ENCODE results near the gene NUP93.

GRCh38 chr16:56814537-56815432 lies 84.9 kb downstream of the NUP93 start:
- TF ChIP-seq EZH2phosphoT487 (conservative IDR thresholded peaks at IDR 0.05; ENCODE audit: low read length) = no peak
- TF ChIP-seq, protein P1, sequence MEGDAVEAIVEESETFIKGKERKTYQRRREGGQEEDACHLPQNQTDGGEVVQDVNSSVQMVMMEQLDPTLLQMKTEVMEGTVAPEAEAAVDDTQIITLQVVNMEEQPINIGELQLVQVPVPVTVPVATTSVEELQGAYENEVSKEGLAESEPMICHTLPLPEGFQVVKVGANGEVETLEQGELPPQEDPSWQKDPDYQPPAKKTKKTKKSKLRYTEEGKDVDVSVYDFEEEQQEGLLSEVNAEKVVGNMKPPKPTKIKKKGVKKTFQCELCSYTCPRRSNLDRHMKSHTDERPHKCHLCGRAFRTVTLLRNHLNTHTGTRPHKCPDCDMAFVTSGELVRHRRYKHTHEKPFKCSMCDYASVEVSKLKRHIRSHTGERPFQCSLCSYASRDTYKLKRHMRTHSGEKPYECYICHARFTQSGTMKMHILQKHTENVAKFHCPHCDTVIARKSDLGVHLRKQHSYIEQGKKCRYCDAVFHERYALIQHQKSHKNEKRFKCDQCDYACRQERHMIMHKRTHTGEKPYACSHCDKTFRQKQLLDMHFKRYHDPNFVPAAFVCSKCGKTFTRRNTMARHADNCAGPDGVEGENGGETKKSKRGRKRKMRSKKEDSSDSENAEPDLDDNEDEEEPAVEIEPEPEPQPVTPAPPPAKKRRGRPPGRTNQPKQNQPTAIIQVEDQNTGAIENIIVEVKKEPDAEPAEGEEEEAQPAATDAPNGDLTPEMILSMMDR (IDR thresholded peaks at IDR 0.05; ENCODE audit: insufficient read depth, low read length, poor library complexity, severe bottlenecking) = no peak

Data from SU-DHL-6 (cell line).